SK-N-SH (cell line): ENCODE measurements around the gene TBX4. TPM values are rescaled to one million over a fixed set of nuclear protein-coding genes. Genes with fewer than 3 reads are reported as not detected.

Source experiments
- CTCF ChIA-PET: fragments of 300-600, 350-600 bp; formaldehyde crosslinking; extraction: SDS; loops from one replicate; lab custom pipeline; 2021; lab: Yijun Ruan, JAX
- POLR2A ChIA-PET: fragments of 350-600 bp; sonication (Branson Sonifier 250); formaldehyde crosslinking; extraction: SDS; loops from one replicate; lab custom pipeline; 2020; ENCODE audit warnings: antibody characterized with exemption, inconsistent platforms; lab: Yijun Ruan, JAX
- DNase-seq: peaks from one replicate; pipeline ENCODE4 v3.0.0; 2012
- H2AFZ ChIP-seq: fragments of 200-600 bp; sonication (generic); 2 replicates; pipeline ENCODE4 v1.8.1; 2016; ENCODE audit warnings: antibody characterized with exemption, mild to moderate bottlenecking, low read depth
- H3F3A ChIP-seq: fragments of 200-600 bp; sonication (generic); replicated peaks from 2 replicates; pipeline ENCODE3; 2016; ENCODE audit warnings: antibody characterized with exemption, mild to moderate bottlenecking; ENCODE audit not compliant: insufficient read depth
- H3K27ac ChIP-seq, 2 experiments: fragments of 200-500 bp in 1 of 2; fragments of 200-600 bp in 1 of 2; sonication (Bioruptor generic) in 1 of 2; sonication (generic), shearing (Covaris generic) in 1 of 2; 2 replicates each; pipeline versions ENCODE4 v1.5.1 to v1.6.1; 2014 to 2016; ENCODE audit warnings: low read depth in 2 of 2, inconsistent platforms in 1 of 2, low read length in 1 of 2, mild to moderate bottlenecking in 1 of 2, mixed read lengths in 1 of 2
- H3K27me3 ChIP-seq: fragments of 200-600 bp; sonication (generic), shearing (Covaris generic); 2 replicates; pipeline ENCODE4 v1.6.1; 2016; ENCODE audit warnings: mixed run types; ENCODE audit not compliant: insufficient read depth
- H3K36me3 ChIP-seq, 2 experiments: fragments of 200-500 bp in 1 of 2; fragments of 200-600 bp in 1 of 2; sonication (Bioruptor generic) in 1 of 2; sonication (generic) in 1 of 2; replicated peaks in 1 of 2; 2 replicates each; pipeline versions ENCODE3 to v1.5.1; 2014 to 2016; ENCODE audit warnings: low read length in 1 of 2, mild to moderate bottlenecking in 1 of 2; ENCODE audit not compliant: insufficient read depth in 2 of 2, control insufficient read depth in 1 of 2
- H3K4me1 ChIP-seq, 2 experiments: fragments of 200-500 bp in 1 of 2; fragments of 200-600 bp in 1 of 2; sonication (Bioruptor generic) in 1 of 2; sonication (generic), shearing (Covaris generic) in 1 of 2; 2 replicates each; pipeline versions ENCODE4 v1.5.1 to v1.6.1; 2014 to 2016; ENCODE audit warnings: low read depth in 1 of 2, low read length in 1 of 2, mixed run types in 1 of 2; ENCODE audit not compliant: insufficient read depth in 2 of 2, control insufficient read depth in 1 of 2
- H3K4me2 ChIP-seq: fragments of 200-600 bp; sonication (generic), shearing (Covaris generic); 2 replicates; pipeline ENCODE4 v1.6.1; 2017; ENCODE audit warnings: mixed run types
- H3K4me3 ChIP-seq, 2 experiments: fragments of 200-500 bp in 1 of 2; fragments of 200-600 bp in 1 of 2; sonication (Bioruptor generic) in 1 of 2; sonication (generic), shearing (Covaris generic) in 1 of 2; 2 replicates each; pipeline versions ENCODE4 v1.5.1 to v1.8.1; 2014 to 2016; ENCODE audit warnings: low read depth in 2 of 2, inconsistent platforms in 1 of 2, low read length in 1 of 2, mild to moderate bottlenecking in 1 of 2, mixed read lengths in 1 of 2, moderate library complexity in 1 of 2
- H3K79me2 ChIP-seq: fragments of 200-600 bp; sonication (generic); 2 replicates; pipeline ENCODE4 v1.8.1; 2017; ENCODE audit warnings: mild to moderate bottlenecking; ENCODE audit not compliant: insufficient read depth
- H3K9ac ChIP-seq: fragments of 200-600 bp; sonication (generic); 2 replicates; pipeline ENCODE4 v1.6.1; 2017; ENCODE audit warnings: mixed run types
- H3K9me2 ChIP-seq: fragments of 200-600 bp; sonication (generic); 2 replicates; pipeline ENCODE4 v1.6.1; 2017; ENCODE audit warnings: mixed run types
- H3K9me3 ChIP-seq: fragments of 200-600 bp; sonication (generic); 2 replicates; pipeline ENCODE4 v1.6.1; 2017; ENCODE audit warnings: mixed run types, mild to moderate bottlenecking, moderate library complexity
- H4K20me1 ChIP-seq: fragments of 200-600 bp; sonication (generic); 2 replicates; pipeline ENCODE4 v1.6.1; 2017; ENCODE audit warnings: mild to moderate bottlenecking, mixed run types; ENCODE audit not compliant: insufficient read depth
- EZH2phosphoT487 ChIP-seq: fragments of 200-600 bp; sonication (generic); IDR thresholded peaks from 2 replicates; pipeline ENCODE4 v1.6.1; 2017; ENCODE audit warnings: low read depth, mixed run types, mild to moderate bottlenecking, antibody characterized with exemption, moderate library complexity, borderline replicate concordance
- GABPA ChIP-seq: IDR thresholded peaks from 2 replicates; pipeline ENCODE4 v1.4.0; 2012; ENCODE audit warnings: low read depth, mild to moderate bottlenecking
- GATA2 ChIP-seq: sonication (generic); formaldehyde crosslinking; IDR thresholded peaks from 2 replicates; pipeline ENCODE4 v1.5.0; 2020; ENCODE audit warnings: mild to moderate bottlenecking, missing genetic modification reagents
- RCOR1 ChIP-seq: fragments of 150-350 bp; IDR thresholded peaks from 2 replicates; pipeline ENCODE4 v1.6.1; 2017; ENCODE audit warnings: antibody characterized with exemption, low read length
- TEAD4 ChIP-seq: IDR thresholded peaks from 2 replicates; pipeline ENCODE4 v1.4.0; 2012; ENCODE audit warnings: mild to moderate bottlenecking, borderline replicate concordance; ENCODE audit not compliant: insufficient read depth
- WGBS: methylation state at CpG from one replicate; pipeline ENCODE4 v1.1.6; 2017; ENCODE audit warnings: low lambda C conversion rate; 5-methylcytosine and 5-hydroxymethylcytosine counted together
- polyA plus RNA-seq, 3 experiments: library from polyadenylated mRNA; depleted of rRNA; stranded (reverse); fragments of >200 nt; gene quantifications; 2 replicates each; pipeline ENCODE4 v1.2.3, GENCODE V29; 2012
- TF ChIP-seq, protein P1 (sequence below): fragments of 200-600 bp; sonication (generic); IDR thresholded peaks from 2 replicates; pipeline ENCODE4 v1.6.1; 2017; ENCODE audit warnings: antibody characterized with exemption, mild to moderate bottlenecking, moderate library complexity
- TF ChIP-seq, protein P2 (sequence below): fragments of 150-350 bp; IDR thresholded peaks from 2 replicates; pipeline ENCODE4 v1.6.1; 2016; ENCODE audit warnings: mild to moderate bottlenecking, low read depth, low read length
- TF ChIP-seq, protein P3 (sequence below): fragments of 150-350 bp; IDR thresholded peaks from 2 replicates; pipeline ENCODE4 v1.6.1; 2017; ENCODE audit warnings: antibody characterized with exemption, low read length, low read depth, borderline replicate concordance
- TF ChIP-seq, protein P4 (sequence below): IDR thresholded peaks from 2 replicates; pipeline ENCODE4 v1.4.0; 2012; ENCODE audit warnings: low read depth
- TF ChIP-seq, protein P5 (sequence below): IDR thresholded peaks from 2 replicates; pipeline ENCODE4 v1.4.0; 2012; ENCODE audit warnings: low read depth, borderline replicate concordance

Gene TBX4
- polyA plus RNA-seq, 1 of the 3 experiments (the other 2 are of a cell fraction), result 0.02 TPM

DNA sequence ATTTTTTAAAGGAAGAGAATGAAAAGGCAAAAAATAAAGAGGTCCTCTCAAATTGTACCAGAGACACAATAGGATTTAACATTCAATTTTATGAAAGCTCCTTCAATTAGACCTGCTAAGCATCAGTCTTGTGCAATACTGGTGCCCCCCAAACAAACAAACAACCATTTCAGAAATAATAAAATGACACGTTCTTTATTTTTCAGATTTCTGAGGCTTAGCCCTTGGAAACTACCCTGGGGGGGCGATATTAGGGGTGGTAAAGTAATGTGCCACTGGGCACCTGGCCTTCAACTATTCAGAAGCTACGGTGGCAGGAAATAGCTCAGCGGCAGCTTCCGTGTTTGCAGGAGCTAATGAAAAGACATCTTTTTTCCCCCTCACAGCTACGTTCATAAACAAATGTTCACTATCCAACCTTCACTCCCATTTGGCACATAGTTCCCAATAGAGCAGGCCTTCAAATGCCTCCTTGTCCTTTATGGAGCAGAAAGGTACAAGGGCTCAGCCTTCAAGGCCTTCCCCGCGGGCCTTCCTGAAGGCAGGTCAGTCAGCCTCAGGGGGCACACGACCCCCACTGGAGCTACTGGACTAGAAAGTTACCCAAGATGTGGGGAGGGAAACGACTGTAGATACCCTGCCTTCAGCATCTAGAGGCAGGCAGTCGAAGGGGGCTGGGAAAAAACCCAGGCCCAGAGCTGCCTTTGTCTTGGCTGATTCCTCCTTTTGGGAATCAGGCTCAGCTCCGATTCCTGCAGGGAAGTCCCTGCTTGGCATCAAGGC, 44.1 kb downstream of the TBX4 start:
- ChIA-PET POLR2A (no interaction called here), CTCF (interaction anchor here (0.6 to 2.0 kb wide), 12 partner anchors 9 to 507 kb away, joined by 3 to 10 read pairs (median 4); no protein-coding TSS in a partner anchor)
- Histone ChIP-seq H3K27me3 (no peaks in the 10 kb centered on the region), H3K4me2 (no peak overlapping the region), H3K9me2 (no peaks in the 10 kb centered on the region), H3K79me2 (no peaks in the 10 kb centered on the region), H2AFZ (peak overlapping the region; percentile 48; the same call in 1 of the 2 replicates), H3K9ac (no peak overlapping the region), H3K4me1 (peaks cover 4 to 16% of the 10 kb centered on the region in 2 experiments; a peak in 2 of 4 replicates), H3K9me3 (no peaks in the 10 kb centered on the region), H3F3A (no peaks in the 10 kb centered on the region), H4K20me1 (no peaks in the 10 kb centered on the region), H3K27ac (no peak overlapping the region), H3K36me3 (no peaks in the 10 kb centered on the region), H3K4me3 (no peak overlapping the region)
- TF ChIP-seq, protein P1, sequence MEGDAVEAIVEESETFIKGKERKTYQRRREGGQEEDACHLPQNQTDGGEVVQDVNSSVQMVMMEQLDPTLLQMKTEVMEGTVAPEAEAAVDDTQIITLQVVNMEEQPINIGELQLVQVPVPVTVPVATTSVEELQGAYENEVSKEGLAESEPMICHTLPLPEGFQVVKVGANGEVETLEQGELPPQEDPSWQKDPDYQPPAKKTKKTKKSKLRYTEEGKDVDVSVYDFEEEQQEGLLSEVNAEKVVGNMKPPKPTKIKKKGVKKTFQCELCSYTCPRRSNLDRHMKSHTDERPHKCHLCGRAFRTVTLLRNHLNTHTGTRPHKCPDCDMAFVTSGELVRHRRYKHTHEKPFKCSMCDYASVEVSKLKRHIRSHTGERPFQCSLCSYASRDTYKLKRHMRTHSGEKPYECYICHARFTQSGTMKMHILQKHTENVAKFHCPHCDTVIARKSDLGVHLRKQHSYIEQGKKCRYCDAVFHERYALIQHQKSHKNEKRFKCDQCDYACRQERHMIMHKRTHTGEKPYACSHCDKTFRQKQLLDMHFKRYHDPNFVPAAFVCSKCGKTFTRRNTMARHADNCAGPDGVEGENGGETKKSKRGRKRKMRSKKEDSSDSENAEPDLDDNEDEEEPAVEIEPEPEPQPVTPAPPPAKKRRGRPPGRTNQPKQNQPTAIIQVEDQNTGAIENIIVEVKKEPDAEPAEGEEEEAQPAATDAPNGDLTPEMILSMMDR, result no peak
- TF ChIP-seq TEAD4 (no peak), GATA2 (no peak), EZH2phosphoT487 (no peak), RCOR1 (no peak), GABPA (no peak)
- TF ChIP-seq, protein P2, sequence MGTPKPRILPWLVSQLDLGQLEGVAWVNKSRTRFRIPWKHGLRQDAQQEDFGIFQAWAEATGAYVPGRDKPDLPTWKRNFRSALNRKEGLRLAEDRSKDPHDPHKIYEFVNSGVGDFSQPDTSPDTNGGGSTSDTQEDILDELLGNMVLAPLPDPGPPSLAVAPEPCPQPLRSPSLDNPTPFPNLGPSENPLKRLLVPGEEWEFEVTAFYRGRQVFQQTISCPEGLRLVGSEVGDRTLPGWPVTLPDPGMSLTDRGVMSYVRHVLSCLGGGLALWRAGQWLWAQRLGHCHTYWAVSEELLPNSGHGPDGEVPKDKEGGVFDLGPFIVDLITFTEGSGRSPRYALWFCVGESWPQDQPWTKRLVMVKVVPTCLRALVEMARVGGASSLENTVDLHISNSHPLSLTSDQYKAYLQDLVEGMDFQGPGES, result no peak
- TF ChIP-seq, protein P3, sequence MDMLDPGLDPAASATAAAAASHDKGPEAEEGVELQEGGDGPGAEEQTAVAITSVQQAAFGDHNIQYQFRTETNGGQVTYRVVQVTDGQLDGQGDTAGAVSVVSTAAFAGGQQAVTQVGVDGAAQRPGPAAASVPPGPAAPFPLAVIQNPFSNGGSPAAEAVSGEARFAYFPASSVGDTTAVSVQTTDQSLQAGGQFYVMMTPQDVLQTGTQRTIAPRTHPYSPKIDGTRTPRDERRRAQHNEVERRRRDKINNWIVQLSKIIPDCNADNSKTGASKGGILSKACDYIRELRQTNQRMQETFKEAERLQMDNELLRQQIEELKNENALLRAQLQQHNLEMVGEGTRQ, result no peak
- TF ChIP-seq, protein P4, sequence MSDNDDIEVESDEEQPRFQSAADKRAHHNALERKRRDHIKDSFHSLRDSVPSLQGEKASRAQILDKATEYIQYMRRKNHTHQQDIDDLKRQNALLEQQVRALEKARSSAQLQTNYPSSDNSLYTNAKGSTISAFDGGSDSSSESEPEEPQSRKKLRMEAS, result no peak
- TF ChIP-seq, protein P5, sequence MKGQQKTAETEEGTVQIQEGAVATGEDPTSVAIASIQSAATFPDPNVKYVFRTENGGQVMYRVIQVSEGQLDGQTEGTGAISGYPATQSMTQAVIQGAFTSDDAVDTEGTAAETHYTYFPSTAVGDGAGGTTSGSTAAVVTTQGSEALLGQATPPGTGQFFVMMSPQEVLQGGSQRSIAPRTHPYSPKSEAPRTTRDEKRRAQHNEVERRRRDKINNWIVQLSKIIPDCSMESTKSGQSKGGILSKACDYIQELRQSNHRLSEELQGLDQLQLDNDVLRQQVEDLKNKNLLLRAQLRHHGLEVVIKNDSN, result no peak
- no peak for DNase-seq
- 80% methylated on average over 12 of the region's 12 CpGs for WGBS
